NCI-H187 (cell line): ENCODE measurements around the gene TCEA2.

Experiments used
- DNase-seq, 2 experiments: peaks; one replicate each; lab custom pipeline; 2025; lab: John Stamatoyannopoulos, UW

TCEA2 gene

DNA sequence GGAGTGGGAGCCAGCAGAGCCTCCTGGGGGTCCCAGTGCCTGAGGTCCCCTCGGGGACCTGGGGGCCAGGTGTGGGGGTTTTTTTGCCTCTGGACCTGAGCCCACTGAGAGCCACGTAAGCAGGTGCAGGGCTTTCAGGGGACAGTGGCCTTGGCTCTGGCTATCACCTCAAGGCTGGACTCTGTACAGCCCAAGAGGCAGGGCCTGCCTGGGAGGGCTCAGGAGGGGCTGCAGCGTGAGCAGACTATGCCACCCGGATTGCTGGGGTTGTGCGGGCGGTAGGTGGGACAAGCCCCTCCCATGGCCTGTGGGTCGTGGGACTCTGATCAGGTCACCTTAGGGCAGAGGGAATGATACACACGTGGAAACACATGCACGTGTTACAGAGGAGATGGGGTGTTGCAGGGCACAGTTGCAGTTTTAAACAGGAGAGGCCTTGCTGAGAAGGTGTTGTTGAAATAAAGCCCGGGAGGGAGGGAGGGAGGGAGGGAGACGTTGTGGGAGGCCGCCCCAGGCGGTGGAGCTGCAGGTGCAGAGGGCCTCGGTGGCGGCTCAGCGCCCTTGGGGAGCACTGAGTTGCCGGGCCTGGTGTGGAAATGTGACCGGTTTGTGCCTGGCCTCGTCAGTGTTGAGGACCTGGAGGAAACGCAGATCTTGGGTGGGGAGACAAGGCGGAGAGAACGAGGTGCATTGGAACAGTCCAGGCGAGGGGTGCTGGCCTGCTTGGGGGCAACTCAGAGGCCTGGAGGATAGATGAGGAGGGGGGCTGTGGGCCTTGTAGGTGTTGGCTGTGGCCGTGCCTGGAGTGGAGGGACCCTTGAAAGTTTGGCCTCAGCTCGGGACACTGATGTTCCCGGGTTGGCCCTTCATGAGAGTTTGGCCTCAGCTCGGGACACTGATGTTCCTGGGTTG is 2.3 kb downstream of the TCEA2 start:
- DNase-seq, result no peak

DNA sequence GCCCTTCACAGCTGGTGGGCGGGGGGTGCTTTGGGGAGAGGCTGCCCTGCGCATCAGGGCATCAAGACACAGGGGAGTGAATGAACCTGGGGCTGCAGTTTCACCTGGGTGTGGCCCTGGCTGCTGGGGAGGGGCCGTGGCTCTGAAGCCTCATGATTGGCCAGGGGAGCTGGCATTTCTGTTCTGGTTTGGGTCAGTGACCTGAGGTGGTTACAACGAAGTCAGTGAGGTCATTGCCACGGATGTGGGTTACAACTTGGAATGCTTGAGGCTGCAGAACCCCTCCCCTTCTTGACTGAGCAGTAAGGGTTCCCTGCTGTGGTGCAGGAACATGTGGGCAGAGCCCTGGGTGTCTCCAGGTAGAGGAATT is 3.0 kb downstream of the TCEA2 start:
- no peak for DNase-seq

DNA sequence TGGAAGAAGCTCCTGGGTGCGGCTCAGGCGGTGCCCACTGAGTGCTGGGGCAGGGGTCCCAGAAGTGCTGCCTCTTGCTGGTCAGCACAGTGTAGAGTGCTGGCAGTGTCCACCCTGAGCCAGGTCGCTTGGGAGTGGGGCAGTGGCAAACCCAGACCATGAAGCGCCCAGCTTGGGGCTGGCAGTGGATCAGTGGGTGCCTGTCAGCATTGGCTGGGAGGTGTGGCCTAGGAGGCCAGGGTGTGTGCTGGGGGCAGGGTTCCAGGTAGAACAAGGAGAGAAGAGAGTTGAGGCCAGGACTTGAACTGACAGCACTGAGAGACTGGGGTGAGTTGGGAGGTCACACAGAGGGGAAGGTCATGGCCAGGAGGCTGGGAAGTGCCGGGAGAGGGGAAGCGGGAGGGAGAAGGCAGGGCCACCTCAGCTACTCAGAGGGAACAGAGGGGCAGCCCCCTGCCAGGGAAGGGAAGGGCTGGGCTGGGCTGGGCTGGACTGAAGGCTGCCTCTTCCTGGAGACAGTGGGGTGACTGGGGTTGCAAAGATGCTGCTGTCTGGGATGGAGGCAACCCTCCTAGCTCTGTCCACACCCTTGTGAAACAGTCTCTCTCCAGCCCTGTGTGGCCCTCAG is 4.1 kb downstream of the TCEA2 start:
- DNase-seq, result no peak

DNA sequence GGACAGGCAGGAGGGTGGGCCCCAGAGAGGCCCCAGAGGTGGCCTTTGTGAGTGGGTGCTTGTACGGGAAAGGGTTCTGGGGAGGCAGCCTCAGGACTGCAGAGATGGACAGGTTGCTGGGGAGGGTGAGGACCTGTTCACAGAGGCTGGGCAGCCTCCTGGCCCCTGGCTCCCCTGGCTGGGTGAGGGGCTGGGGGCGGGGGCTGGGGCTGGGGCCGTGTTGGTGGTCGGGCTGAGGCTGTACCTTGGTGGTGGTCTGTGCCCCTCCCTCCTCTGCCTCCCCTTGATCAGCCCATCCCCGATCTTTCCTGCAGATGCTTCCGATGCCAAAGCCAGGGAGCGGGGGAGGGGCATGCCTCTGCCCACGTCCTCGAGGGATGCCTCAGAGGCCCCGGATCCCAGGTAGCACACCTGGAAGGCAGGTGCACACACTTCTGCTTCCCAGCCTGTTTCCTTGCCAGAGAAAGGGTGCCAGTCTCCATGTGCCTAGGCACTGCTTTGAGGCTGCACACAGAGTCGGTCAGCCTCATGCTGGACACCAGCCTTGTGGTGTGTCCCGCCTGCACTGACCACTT is 4.8 kb downstream of the TCEA2 start:
- DNase-seq, result no peak

DNA sequence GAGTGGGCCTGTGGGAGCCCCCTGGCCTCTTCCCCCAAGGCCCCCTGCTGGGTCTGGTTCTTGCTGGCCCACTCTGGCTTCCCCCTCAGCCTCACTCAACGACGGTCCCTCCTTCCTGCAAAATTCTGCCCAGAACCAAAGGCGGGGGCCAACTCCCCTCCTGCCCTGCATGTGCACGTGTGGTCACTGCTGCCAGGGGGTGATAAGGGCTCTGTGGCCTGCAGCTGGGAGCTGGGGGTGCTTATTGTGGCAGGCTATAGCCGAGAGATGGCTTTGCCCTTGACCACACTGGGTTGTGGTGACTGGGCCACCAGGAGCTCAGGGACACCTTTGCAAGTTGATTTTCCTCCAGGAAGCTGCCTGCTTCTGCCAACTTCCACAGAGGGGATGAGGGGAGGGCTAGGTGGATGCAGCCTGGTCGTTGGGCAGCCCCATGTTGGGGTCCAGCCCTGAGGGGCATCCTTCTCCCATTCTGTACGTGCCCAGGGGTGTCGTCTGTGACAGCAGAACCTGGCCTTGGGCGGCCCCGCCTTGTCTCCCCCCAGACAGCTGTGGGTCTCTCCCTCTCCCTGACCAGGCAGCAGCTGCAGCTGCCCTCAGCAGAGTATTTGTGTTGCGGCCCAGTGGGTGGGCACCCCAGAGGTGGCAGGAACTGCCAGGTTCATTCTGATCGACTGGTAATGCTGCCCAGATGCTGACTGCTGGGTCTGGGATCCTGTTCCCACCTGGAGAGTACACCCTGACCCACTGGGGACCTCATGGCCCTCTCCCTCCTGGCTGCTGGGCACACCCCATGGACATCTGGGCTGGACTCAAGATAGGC is 5.6 kb downstream of the TCEA2 start:
- no peak for DNase-seq

DNA sequence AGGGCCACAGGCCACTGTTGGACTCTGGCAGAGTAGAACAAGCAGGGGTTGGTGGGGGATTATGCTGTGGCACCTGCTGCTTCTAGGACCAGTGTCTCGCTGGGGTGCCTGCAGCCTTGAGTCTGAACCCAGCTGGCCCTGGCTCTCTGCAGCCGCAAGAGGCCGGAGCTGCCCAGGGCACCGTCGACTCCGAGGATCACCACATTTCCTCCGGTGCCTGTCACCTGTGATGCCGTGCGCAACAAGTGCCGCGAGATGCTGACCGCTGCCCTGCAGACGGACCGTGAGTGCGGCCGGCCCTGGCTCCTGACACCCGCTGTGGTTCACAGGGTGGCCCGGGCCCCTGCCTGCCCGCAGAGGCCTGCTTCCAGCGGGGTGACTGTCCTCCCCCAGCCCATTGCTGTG is 6.2 kb downstream of the TCEA2 start:
- no peak for DNase-seq

DNA sequence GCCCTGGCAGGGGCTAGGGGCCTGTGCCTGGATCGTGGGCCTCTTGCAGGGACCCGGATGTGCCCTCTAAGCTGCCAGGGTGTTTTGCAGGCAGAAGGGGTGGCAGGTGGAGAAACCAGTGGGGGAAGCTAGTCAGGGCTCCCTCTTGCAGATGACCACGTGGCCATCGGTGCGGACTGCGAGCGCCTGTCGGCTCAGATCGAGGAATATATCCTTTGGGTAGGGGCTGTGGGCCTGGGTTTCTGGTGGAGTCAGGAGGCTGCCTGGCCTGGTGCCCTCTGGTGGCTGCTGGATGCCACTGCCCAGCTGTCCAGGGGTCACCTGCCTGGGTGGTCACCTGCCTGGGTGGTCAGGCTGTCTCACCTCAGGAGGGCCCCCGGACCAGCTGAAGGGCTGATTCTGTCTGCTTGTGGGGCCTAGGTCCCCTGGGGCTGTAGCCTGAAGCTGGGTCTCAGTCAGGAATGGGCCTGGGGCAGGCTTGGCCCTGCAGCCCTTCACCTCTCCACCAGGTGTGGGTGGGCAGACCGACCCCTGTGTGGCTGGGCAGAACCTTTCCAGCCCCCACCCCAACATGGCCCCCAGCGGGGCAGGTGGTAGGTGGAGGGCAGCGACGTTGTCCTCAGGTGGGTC is 6.7 kb downstream of the TCEA2 start:
- DNase-seq, result no peak

DNA sequence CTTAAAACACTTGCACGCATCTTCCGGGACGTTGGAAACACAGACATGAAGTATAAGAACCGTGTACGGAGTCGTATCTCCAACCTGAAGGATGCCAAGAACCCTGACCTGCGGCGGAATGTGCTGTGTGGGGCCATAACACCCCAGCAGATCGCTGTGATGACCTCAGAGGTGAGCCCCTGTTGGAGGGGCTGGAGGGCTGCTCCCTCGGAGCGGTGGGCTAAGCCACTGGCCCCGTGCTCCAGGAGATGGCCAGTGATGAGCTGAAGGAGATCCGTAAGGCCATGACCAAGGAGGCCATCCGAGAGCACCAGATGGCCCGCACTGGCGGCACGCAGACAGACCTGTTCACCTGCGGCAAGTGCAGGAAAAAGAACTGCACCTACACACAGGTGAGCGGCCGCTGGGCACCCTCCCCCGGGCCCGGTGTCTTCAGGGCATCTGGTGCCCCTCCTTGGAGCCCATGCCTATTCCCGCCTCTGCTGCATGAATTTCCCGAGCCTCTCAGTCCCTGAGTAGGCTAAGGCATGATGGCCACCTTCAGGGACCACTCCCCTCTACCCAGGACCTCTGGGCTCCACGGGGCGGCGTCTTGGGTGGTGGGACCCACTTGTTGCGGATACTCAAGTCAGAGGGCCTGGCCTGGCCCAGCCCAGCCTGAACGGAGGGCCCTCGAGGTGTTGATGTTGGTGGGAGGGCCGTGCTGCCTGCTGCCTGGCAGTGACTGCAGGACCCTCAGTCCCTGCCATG is 7.4 kb downstream of the TCEA2 start:
- no peak for DNase-seq

DNA sequence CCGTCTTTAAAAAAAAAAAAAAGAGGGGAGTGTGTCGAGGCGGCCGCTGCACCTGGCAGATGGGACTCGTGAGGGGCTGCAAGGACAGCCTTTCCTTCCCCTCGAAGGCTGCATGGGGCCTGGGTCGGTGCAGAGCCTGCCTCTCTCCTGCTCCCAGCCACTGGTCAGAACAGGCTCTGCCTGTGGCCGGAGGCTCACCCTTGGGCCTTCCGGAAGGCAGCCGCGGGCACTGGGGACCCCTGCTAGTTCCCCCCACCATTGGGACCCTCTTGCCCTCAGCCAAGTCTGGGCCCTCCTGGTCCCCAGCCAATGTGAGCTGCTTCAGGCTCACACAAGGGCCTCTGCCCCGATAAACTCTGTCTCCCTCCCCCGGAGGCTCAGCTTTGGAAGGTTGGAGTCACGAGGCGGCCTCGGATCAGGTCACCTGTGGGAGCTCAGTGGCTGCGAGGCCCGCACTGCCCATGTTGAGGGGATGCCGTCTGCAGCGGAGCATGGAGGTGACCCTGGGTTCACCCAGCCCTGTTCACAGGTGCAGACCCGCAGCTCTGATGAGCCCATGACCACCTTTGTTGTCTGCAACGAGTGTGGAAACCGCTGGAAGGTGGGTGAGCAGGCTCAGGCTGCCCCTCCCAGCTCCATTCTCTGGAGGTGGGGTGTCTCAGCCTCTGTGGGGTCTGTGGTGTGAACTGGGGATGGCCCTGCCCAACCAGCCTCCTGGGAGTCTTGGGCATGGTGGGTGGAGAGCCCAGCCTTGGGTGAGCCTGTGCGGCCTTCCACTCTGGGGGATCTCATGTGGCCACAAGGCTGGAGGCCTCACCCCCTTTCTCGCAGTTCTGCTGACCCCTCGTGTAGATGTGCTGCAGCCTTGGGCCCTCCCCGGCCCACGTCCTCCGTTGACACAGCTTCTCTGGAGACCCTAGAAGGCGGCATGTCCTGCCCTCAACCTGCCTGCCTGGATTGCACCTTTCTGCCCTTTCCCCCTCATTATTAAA is 8.6 kb downstream of the TCEA2 start:
- no peak for DNase-seq

DNA sequence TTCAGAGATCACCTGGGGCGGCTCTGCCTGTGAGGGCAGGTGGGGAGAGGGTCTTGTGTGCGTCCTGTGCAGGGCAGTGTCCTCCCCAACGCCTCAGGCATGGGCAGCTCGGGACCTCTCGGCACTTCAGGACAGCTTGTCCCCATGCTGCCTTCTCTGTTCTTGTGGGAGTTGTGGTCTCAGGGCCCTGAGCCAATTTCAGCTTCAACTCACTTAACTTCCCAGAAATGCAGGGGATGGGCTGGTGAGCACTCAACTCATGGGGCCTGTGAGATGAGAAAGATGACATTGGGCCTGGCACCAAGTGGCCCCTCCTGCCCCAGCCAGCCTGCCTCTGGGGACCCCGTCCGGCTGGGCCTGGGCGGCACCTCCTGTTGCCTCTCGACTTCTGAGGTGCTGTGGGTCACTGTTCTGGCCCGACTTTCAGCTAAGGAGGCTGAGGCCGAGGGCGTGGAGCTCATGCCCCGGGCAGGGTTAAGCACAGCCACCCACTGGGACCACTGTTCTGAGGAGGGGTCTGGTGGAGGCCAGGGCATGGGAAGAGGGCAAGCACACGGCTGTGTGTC is 9.6 kb downstream of the TCEA2 start:
- no peak for DNase-seq

DNA sequence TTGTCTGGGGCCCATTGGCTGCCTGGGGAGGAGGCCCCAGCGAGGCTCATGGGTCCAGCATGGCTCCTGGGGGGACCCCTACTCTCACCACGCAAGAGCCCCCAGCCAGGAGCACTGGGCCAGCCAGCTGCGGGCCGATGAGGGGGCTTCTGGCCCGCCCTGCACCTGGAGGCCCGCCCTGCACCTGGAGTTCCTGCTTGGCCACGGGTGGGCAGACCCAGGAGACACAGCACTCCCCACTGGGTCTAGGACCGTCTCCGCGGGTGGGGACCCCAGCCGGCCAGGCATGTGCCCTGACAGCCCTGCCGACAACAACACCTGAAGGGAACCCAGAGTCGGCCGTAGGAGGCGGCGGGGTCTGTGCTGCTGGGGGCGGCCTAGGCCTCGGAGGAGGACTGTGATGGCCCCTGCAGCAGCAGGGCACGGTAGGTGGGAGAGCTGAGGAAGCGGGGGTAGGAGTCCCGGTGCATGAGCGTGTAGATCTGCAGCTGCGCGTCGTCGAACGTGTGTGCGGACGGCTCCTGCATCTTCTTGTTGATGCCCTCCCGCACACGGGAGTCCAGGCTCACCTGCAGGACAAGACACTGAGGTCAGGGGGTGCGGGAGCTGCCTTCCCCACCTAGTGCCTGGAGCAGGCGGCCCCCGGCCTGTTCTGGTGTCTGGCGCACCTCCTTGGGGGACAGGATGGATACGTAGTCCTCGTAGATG is 10.6 kb downstream of the TCEA2 start:
- DNase-seq, result no peak

DNA sequence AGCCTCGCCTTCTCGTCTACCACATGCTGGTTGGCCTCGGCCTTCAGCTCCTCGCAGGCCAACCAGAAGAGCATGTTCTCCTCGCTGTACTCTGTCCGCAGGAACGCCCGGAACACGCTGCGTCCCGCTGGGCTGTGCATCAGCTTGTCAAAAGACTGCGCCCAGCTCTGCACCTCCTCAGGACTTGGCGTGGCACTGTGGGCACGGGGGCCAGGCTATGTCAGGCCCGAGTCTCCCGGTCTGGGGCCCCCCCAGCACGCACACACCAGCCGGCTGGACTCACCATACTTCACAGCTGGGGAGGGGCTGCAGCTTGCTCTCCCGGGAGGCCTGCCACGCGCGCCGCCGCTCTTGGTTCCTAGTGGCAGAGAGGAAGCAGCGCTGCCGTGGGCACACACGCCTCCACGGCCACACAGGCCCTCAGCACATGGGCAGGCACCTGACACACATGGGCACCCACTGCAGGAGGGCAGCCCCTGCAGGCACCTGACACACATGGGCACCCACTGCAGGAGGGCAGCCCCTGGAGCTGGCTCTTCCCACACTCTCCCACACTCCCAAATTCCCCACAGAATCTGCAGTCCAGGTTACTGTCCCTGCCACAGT is 11.3 kb downstream of the TCEA2 start:
- no peak for DNase-seq

DNA sequence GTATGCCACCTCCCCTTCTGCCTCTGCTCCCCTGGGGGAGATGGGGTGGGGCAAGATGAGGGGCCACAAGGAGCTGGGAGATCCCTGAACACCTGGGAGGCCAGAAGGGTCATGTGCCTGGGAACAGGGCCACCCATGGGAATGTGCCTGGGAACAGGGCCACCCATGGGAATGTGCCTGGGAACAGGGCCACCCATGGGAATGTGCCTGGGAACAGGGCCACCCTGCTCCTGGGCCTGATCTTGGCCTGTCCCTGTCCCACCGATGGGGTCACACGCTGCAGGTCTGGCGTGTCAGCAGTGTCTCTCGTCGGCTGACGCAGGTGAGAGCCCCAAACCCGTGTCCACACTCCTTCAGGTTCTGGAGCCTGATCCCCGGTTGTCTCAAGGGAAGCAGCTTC is 12.0 kb downstream of the TCEA2 start:
- DNase-seq, result no peak

DNA sequence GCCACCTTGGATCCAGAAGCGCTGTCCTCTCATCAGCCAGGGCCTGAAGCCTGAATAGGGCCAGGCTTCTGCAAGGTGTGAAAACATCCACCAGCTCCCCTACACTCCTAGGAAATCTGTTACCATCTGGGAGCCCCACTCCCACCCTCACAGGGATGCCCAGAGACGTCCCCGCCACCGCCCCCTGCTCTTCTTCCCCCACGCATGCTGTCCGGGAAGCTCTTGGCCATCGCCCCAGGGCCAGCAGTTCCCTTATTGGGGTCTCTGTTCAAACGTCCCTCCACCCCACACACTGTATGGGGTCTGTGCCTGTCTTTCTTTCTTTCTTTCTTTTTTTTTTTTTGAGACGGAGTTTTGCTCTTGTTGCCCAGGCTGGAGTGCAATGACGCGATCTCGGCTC is 12.6 kb downstream of the TCEA2 start:
- DNase-seq, result no peak

DNA sequence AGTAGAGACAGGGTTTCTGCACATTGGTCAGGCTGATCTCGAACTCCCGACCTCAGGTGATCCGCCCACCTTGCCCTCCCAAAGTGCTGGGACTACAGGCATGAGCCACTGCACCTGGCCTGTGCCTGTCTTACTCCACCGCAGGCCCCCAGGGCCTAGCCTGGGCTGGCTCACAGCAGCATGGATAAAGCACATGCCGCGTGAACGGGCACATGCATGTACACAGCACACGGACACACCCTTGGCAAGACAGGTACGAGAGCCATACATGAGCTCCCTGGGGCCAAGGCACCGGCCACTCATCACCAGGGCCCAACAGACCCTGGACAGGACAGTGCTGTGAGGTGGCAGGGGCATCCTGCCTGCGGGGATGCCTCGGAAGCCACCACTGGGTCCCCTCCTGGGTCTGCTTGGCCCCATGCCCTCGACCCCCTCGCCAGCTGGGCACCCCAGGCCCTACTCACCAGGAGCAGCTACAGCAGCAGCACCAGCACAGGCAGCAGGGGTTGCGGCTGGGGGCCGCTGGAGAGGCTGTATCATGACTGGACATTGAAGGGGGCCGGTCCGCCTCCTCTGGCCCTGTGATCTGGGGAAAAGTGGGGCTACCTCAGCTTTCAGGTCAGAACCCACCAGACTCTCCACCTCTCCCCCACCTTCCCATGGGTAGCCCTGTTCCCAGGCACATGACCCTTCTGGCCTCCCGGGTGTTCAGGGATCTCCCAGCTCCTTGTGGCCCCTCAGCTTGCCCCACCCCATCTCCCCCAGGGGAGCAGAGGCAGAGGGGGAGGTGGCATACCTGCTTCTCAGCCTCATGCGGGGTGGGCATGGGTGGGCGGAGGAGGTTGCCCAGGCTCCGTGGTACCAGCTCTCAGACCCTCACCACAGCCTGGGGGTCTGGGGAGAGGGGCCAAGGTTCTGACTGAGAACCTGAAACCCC is 13.3 kb downstream of the TCEA2 start:
- DNase-seq, result no peak

DNA sequence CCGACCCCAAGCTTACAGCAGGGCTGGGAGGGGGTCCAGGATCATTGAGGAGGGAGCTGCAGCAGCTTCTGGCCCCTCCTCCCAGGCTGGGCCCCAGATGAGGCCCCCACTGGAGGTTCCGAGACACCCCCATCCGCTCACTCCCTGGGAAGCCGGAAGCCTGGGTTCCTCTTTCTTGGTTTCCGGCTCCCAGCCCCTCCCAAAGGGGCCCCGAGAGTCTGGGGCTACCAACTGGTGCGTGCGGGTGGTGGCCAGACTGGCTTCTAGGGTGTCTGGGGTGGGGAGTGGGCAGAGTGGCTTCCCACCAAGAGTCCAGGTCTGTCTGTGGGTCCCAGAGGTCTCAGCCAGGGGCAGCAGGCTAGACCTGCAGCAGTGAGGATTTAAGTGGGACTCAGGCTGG is 14.1 kb downstream of the TCEA2 start:
- no peak for DNase-seq

DNA sequence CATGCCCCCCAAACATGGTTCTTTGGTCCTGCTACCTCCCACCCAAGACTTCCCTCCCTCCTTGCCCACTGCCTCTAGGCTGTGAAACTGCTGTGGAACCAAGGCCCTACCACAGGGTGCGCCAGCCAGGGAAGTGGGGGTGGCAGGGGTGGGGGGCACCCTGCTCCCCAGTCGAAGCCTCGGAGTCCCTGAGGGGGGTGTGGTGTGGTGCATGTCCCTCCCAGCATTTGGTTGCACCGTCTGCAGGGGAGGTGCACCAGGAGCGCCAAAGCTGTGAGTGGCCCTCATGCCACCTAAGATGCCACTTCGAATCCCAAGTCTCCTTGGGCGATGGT is 14.5 kb downstream of the TCEA2 start:
- no peak for DNase-seq
